Epithelial cell of proximal tubule (primary cell): ENCODE results near the gene CRIM1. TPM values are rescaled to one million over a fixed set of nuclear protein-coding genes. Genes with fewer than 3 reads are reported as not detected.

Experiments used
- DNase-seq: peaks from one replicate; pipeline ENCODE4 v3.0.0-alpha.2; 2011; ENCODE audit warnings: low read depth
- H3K4me3 ChIP-seq: 2 replicates; pipeline ENCODE4 v1.5.1; 2011; ENCODE audit warnings: low read depth, mild to moderate bottlenecking, low read length
- total RNA-seq: library from RNA; depleted of rRNA; stranded (reverse); fragments of >200 nt; gene quantifications from 2 replicates; pipeline ENCODE4 v1.2.3, GENCODE V29; 2015
- TF ChIP-seq, protein P1 (sequence below): conservative IDR thresholded peaks from 2 replicates; pipeline ENCODE4 v1.5.1; 2012; ENCODE audit warnings: low read depth, mild to moderate bottlenecking, low read length

Gene CRIM1
- total RNA-seq, 1 donor from 2014 or later = 143 TPM

DNA sequence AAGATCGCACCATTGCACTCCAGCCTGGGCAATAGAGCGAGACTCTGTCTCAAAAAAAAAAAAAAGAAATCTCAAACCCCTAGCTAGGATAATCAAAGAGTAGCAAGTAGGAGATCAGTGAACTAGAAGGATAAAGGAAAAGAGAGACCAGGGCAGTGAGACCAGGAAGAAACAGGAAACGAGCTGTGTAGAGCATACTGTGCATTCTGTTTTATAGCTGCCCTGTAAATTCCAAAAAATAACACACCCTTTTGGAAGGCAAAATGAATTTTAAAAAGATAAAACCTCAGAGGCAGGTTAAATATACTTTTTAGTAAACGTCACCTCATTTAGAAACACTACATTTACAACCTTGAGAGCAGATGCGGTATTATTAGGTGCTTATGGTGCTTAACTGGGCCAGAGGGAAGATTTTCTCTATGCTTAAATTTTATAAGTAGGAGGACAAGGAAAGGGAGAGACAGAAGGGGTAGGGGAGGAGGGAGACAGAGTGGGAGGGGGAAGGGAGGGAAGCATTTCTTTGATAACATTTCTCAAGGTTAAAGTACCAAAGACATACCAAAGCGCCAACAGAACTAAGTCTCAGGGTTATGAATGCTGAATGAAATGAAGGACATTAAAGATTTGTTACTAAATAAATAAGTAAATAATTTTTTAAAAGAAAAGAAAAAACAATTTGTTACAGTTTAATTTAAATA, 212.3 kb downstream of the CRIM1 start:
- TF ChIP-seq, protein P1, sequence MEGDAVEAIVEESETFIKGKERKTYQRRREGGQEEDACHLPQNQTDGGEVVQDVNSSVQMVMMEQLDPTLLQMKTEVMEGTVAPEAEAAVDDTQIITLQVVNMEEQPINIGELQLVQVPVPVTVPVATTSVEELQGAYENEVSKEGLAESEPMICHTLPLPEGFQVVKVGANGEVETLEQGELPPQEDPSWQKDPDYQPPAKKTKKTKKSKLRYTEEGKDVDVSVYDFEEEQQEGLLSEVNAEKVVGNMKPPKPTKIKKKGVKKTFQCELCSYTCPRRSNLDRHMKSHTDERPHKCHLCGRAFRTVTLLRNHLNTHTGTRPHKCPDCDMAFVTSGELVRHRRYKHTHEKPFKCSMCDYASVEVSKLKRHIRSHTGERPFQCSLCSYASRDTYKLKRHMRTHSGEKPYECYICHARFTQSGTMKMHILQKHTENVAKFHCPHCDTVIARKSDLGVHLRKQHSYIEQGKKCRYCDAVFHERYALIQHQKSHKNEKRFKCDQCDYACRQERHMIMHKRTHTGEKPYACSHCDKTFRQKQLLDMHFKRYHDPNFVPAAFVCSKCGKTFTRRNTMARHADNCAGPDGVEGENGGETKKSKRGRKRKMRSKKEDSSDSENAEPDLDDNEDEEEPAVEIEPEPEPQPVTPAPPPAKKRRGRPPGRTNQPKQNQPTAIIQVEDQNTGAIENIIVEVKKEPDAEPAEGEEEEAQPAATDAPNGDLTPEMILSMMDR = no peak
- DNase-seq = no peak
- H3K4me3 ChIP-seq = no peak overlapping the region

DNA sequence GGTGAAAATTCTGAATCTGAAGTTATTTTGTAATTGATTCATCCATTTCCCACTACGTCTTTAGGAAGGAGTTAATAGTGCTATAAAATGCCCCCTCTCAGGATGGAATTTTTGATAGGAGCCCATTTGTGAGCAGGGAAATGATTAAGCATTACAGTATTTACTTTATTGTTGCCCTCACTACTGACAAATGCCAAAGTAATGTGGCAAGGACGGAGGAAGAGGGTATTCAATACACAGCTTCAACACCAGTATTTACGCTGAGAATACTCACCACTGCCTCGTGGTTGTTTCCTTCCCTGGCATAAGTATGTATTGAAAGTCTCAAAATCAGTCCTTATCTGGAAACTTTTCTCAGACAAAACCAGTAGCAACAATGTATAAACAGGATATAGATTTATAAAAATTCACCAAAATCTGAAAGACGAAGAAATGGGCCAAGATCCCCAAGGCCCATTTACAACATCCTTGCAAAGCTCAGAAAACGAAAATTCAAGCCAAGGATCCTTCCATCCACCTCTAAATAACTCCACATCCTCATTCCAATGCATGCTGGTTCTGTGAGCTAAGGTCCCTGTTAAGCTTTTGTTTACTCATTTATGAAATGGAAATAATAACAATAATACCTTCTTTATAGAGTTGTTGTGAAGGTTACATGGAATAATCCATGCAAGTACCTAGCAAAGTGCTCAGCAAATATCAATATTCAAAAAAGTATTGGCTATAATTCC, 213.1 kb downstream of the CRIM1 start:
- no peak for DNase-seq
- no peak overlapping the region for H3K4me3 ChIP-seq
- TF ChIP-seq, protein P1 = no peak

DNA sequence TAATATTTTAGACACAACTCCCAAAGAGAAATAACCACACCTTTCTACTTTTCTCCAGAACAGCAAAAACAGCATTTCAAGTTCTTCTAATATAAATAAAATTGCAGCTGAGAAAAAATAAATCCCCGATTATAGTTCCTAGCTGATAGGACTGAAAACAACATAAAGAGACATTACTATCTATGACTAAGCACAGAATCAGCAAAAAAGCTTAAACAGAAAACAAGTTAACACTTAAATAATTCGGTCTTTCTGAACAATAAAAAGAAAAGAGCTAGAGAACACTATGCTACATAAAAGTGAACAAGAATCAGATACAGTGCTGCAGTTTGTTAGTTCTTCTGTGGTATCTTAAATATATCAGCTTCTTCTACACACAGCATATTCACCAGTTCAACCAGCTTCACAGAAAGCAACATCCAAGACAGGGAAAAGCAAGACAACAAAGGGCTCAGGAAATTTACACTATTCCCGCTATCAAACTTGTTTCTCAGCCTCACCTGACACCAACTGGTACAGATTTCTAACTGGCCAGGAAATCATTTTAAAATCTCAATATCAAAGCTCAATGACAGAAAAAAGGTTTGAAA, 213.8 kb downstream of the CRIM1 start:
- no peak overlapping the region for H3K4me3 ChIP-seq
- no peak for DNase-seq
- TF ChIP-seq, protein P1 = no peak

DNA sequence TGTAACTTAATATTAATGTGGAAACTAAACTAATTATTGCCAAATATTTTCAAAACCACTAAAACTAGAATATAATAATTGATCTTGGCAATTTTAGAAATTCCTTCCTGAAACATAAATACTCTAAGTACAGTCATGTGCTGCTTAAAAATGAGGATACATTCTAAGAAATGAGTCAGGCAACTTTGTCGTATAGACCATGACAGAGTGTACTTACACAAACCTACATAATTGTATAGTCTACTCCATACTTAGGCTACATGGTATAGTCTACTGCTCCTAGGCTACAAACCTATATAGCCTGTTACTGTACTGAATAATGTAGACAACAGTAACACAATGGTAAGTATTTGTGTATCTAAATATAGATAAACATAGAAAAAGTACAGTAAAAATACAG, 214.8 kb downstream of the CRIM1 start:
- no peak for DNase-seq
- no peak overlapping the region for H3K4me3 ChIP-seq
- TF ChIP-seq, protein P1 = no peak

DNA sequence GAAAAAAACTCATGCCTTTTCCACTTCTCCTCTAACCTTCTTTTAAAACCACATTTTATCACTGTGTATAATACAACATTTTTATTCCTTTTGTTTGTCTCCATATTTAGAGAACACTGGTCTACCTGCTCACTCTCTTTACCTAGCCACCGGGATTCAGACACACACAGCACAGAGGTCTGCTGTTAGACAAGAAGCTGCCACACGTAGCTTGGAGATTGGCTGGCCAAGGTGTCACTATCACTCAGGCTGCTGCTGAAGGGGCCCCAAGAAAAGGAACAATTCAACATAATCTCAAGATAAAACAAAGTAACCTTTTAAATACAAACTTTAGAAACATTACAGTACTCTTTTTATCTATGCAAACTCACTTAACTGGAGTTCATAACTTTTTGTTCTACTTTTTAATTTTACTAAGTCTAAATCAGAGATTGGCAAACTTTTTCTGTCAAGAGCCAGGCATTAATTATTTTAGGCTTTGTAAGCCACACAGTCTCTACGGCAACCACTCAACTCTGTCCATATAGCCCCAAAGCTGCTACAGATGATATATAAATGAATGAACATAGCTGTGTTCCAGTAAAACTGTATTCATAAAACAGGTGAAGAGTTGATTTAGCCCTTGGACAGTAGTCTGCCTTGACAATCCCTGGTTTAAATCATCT, 216.6 kb downstream of the CRIM1 start:
- TF ChIP-seq, protein P1 = no peak
- no peak overlapping the region for H3K4me3 ChIP-seq
- DNase-seq = no peak

DNA sequence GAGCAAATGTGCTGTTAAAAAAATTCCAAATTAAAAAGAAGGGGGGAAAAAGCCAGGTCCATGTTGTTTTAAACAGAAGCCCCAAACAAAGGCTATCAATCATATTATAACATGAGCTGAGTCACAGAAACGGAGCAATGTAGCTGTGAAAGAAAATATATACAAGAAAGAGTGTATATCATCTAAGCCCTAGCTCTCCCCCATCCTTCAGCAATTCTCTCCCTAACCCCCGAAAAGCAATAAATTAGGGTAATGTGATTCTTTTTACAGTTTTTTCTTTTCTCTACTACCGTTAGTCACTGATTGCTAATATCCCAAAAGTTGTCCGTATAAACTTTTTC, 217.1 kb downstream of the CRIM1 start:
- H3K4me3 ChIP-seq = no peak overlapping the region
- DNase-seq = no peak

More for the DNA sequence above, 217.1 kb downstream of the CRIM1 start:
- TF ChIP-seq, protein P1 = no peak
